HG02642 (cell line): ENCODE measurements around the gene CTNNA2.

Experiments
- ATAC-seq: cut with Tn5 transposase; IDR thresholded peaks from one replicate; pipeline ENCODE4 v1.9.1; 2021; ENCODE audit warnings: mild to moderate bottlenecking; ENCODE audit not compliant: unreplicated experiment, poor library complexity

CTNNA2 gene

DNA sequence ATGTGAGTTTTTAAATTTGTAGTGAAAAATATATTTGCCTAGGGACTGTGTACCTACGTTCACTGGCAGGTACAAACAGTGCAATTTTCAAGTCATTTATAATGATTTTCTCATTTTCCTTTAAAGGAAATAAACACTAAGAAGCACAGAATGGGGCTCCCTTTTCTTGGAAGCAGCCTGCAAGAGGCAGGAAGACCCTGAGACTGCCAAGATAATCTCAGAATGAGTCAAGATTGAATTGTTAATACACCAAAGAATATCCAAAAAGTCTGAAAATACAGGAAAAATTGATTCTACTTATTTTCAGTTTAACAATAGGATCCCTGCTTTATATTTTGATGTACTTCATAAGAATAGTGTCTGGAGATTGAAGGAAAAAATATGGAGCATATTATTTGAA is 331.2 kb downstream of the CTNNA2 start:
- ATAC-seq: no peak

GRCh38 chr2:79846878-79847277 is 334.0 kb downstream of the CTNNA2 start:
- no peak for ATAC-seq

DNA sequence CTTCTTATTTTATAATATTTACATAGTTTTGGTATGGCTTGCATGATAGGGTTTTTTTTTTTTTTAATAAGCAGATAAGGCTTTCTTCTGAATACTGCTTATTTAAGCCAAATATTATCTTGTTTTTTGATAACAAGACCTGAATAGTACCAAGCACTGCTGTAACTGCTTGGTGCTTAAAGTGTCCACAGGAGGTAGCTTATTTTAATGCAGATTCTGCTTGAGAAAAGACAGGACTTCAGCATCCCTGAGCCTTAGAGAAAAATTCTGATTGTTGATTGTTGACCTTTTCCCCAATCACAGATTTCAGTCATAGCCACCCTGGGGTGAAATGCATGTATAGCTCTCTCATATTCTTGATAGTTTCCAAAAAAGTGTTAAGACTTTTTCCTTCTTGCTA is 336.4 kb downstream of the CTNNA2 start:
- no peak for ATAC-seq

DNA sequence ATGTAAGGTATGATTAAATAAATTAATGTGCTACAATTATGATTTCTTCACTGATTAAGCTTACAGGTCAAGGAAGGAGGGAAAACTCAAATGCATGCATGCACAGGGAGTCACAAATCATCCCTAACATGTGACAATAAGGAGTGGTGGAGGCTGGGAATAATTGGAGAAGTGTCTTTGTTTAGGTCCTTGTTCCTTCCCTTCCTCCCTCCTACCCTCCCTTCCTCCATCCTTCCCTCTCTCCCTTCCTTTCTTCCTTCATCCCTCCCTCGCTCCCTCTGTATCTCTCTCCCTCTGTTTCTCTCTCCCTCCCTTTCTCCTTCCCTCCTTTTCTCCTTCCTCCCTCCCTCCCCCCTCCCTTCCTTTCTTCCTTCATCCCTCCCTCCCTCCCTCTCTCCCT is 337.1 kb downstream of the CTNNA2 start:
- no peak for ATAC-seq

- no peak for ATAC-seq
Observed at GRCh38 chr2:79850912-79851311, 338.1 kb downstream of the CTNNA2 start.

DNA sequence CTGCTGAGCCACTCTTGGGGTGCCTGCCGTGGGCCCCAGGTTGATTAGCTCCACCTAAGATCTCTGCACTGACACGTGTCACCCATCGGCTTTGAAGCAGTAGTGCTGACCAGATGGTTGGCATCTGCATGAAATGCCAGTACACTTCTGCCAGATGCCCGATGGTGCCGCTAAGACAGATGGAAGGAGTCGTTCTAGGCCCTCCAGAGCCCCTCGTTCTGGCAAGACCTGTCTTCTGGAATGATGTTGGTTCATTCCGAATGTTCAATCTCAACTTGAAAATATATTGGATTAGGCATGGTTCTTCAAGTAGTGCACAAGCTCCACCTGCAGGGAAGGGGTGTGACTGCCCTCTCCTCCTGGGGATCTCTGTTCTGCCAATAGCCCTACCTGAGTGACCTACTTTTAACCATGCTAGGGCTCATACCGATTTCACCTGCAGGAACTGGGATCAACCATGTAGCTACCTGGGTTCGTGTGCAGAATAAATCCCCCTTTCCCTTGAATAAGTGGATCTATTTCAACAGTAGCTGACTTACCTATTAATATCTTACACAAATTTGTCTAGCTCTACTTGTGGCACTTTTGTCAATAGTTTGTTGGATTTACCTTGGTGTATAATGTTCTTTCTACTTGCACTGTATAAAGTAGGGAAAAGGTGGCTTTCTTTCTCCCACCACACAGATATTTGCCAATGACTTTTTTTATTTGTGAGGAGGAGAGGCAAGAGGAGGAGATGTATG is 342.6 kb downstream of the CTNNA2 start:
- no peak for ATAC-seq

DNA sequence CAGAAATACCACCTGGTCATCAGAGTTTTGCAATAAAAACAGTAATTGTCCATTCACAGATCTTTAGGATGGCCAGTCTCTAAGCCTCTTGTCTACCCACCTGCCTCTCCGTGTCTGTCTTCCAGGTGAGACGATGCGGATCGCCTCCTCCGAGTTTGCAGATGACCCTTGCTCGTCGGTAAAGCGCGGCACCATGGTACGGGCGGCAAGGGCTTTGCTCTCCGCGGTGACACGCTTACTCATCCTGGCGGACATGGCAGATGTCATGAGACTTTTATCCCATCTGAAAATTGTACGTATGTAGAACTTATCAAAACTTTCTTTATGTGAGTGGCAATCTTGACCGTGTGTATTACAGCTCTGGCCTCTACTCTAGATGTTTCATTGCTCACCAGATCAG is 345.0 kb downstream of the CTNNA2 start:
- ATAC-seq: no peak

DNA sequence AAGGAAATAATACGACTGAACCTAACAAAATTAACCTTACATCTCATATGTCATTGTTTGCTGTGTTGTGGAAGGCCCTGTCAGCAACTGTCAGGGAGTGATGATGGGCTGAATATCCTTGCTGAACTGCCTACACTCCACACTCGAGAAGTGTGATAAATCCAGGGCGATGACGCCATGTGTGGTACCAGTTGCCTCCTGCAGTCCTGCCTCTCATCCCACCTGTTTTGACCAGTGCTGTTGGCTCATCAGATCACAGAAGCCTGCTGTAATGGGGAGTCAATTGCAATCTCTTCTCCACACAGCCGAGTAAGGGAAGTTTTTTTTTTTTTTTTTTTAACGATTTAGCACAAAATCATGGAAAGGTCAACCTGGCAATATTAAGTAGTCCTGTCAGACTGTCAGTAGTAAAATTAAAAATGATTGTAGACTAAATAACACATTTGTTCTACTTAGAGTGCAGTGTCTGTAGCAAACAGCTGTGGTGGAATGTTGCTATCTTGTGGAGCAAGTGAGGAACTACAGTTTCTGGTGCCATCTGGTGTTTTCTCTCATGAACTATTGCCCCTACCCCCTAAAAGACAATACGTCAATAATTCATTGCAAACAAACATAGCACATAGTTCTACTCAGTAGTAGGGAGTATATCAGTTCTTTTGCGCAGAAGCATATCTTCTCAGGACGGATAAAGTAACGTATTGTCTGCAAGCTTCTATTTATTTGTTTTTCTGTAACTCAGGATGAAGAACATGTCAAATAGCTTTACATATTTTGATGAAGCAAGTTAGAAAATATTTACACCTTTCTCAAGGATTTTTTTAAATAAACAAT is 347.6 kb downstream of the CTNNA2 start:
- no peak for ATAC-seq

DNA sequence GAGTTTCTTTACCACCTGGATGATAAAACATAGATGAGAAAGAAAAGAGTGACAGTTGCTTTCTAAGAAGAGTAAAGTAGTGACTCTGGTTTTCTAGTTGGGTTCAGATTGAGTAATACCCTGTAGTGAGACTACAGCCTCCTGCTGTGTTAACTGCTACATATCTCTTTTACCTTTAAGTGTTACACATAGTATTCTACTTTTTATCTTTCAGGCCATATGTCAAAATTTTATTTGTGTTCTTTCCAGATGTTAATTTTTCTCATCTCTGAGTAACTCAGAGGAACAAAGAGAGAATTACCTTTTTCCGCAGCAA is 348.2 kb downstream of the CTNNA2 start:
- ATAC-seq: no peak

- no peak for ATAC-seq
Observed at GRCh38 chr2:79862756-79863155, 349.9 kb downstream of the CTNNA2 start.

GRCh38 chr2:79872656-79873055 is 359.8 kb downstream of the CTNNA2 start:
- no peak for ATAC-seq

- no peak for ATAC-seq
Observed at GRCh38 chr2:79874015-79874414, 361.2 kb downstream of the CTNNA2 start.

DNA sequence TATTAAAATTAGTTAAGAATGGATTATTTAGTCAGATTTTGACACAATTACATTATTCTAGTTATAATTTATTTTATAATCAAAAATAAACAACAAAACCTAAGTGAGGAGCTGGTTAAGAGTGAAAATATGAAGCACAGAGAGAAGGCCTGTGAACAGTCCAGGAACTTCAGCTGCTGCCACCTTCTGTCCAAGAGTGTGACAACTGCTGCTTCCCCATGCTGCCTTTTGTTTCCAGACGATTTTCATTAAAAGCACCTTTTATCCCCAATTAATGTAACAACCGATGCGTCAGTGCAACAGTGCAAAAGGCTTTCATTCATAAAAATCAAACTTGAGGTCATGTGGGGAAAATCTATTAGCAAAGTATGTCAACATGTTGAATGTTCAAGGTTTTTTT is 363.6 kb downstream of the CTNNA2 start:
- ATAC-seq: no peak

DNA sequence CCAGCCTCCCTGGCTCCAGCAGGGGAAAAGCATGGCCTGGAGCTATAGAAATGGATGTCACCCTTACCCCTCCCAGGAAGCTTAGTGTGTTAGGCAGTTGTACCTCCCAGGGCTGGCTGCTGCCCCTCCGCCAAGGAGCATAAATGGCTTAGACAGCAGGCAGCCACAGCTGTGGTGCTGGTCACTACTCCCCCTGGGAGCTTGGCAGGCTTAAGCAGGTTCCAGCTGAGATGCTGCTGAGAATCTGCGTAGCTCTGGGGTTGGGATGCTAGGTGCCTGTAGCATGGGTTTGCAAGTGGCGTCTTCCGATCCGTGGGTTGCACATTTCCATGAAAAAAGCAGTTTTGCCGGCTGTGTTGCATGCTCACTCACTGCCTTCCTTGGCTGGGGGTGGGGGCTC is 369.7 kb downstream of the CTNNA2 start:
- ATAC-seq: no peak

DNA sequence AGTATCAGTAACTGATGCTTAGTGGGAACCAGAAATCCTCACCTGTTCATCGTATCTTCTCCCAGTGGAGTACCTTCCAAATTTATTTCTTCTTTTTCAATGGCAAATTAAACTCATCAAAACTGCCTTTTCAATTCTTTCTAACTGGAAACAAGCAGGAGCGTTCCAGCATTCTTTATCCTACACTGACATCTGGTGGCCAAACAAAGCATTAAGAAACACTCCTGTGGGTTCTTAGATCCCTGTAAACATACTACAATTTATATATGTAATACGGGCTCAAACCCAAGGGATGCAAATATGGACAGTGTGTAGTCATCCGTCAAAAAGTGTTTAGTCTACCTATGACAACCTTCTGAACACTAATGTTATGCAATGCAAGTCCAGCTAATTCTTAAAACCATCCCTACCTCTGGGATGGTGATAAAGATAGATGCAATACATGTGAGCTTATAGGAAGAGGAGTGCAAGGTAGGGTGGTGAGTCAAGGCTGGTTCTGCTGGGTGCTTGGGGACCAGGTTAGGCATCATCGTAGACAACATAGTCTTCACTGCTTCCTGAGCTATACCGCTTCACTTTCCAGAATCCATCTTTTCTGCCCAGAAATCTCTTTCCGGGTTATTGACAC is 375.0 kb downstream of the CTNNA2 start:
- peak; percentile 74 for ATAC-seq

DNA sequence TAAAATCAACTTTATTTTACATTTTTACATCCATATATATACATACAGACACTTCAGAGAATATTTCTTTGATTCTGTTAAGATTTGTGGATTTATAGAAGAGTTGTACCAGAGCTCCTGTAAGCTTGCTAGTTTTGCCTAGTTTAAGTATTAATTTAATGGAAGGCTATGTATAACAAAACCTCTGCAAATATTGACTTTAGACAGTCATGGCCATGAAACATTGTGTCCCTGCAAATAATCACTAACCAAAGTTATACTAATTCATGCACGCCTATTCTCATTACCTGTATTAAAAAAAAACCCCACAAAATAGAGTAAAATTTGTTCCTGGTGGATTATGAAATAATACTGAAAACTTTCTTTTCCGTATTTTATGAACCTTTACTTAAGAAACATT is 379.3 kb downstream of the CTNNA2 start:
- no peak for ATAC-seq

DNA sequence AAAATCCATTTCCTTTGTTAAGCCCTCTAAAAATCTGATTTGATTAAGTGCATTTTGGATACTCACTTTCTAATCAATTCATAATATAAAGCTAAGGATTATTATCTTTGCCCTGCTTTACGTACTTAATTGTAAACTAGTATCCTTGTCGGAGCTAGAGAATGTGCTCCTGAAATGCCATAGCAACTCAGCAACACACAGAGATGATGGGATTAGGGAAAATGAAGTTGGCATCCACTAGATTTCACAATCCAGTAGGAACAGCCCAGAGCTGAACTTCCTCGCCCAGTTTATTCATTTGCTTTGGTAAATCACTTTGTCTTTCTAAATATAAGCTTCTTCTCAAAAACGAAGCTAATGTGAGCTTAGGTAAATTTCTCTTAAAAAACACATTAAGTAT is 386.3 kb downstream of the CTNNA2 start:
- ATAC-seq: no peak

DNA sequence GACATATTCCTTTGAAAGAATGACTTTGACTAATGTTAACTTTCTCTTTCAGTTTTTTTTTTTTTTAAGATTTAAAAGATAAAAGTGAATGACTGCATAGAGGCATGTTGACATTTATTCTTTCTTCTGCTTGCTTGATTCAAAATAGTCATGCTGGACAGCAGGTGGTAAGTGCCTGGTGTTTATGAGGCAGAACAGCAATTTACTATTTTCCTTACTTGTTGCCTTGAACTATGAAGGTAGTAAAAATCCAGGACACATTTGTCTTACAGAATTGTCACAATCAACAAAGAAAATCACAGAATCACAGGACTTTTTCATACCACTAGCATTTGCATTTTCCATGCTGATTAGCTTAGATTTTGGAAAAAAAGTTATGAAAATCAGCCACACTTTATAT is 388.3 kb downstream of the CTNNA2 start:
- no peak for ATAC-seq

DNA sequence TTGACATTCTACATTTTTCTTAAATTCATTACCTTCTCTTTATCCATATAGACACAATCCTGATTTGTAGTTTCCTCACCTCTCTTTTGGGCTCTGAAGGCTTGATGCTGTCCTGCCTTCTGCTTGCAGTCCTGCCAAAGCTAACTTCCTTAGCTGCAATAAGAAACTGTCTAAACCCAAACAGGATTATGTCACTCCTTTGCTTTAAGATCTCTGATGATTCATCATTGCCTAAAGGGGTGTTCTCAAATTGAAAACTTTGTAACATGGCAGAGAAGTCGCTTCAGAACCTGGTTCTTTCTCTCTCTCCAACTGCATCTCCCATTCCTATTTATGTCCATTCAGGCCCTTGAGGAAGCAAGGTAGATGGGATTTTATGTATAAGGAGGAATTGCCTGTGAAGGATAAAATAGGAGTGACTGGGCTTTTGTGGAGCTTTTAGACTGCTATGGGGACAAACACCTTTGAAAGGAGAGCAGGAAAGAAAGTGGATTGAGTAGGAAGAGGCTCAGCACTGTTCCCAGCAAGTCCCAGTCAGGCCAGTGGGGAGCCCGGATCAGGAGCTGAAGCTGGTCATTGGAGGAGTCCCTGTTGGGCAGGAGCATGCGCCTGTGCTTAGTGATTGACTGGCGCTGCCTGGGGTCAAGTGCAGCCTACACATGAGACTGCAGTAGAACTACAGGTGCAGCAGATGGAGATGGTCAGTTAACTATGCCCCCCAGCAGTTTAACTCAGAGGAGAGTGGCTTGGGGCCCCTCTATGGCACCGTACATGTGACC is 390.6 kb downstream of the CTNNA2 start:
- ATAC-seq: no peak

- no peak for ATAC-seq
Observed at GRCh38 chr2:79906139-79906890, 393.5 kb downstream of the CTNNA2 start.
